Sigmoid colon (tissue), 7 donors: ENCODE results near the gene DLX1. TPM values are rescaled to one million over a fixed set of nuclear protein-coding genes. Genes with fewer than 3 reads are reported as not detected.

ENCODE experiments used
- DNase-seq: peaks from one replicate; pipeline ENCODE4 v3.0.0-alpha.2; 2019
- H3K27ac ChIP-seq, 4 donors: fragments of 200-600 bp; sonication (generic); one replicate each; pipeline ENCODE4 v1.5.1; 2016 to 2019; ENCODE audit warnings: mild to moderate bottlenecking in 1 of 4
- H3K27me3 ChIP-seq, 3 donors: fragments of 200-600 bp; sonication (generic); one replicate each; pipeline ENCODE4 v1.5.1; 2019; ENCODE audit warnings: mild to moderate bottlenecking in 1 of 3
- H3K36me3 ChIP-seq, 4 donors: fragments of 200-600 bp; sonication (generic); one replicate each; pipeline ENCODE4 v1.5.1; 2016 to 2019
- H3K4me1 ChIP-seq, 4 donors: fragments of 200-600 bp; sonication (generic); one replicate each; pipeline ENCODE4 v1.5.1; 2017 to 2019
- H3K4me3 ChIP-seq, 4 donors: fragments of 200-600 bp; sonication (generic); one replicate each; pipeline ENCODE4 v1.5.1; 2017 to 2019; ENCODE audit warnings: mild to moderate bottlenecking in 2 of 4, moderate library complexity in 1 of 4
- H3K9me3 ChIP-seq, 4 donors: fragments of 200-600 bp in 3 of 4; sonication (generic) in 3 of 4; one replicate each; pipeline versions ENCODE4 v1.5.1 to v1.6.1; 2013 to 2019
- CTCF ChIP-seq, 4 experiments: fragments of 450-650 bp in 3 of 4; fragments of 200-600 bp in 1 of 4; IDR thresholded peaks; one replicate each; pipeline ENCODE4 v1.5.1; 2016 to 2019; ENCODE audit warnings: antibody characterized with exemption in 4 of 4, mild to moderate bottlenecking in 3 of 4, moderate library complexity in 2 of 4
- EP300 ChIP-seq, 4 donors: sonication (generic); formaldehyde crosslinking; IDR thresholded peaks; one replicate each; pipeline ENCODE4 v1.6.1; 2017; ENCODE audit warnings: antibody characterized with exemption in 4 of 4
- POLR2A ChIP-seq, 2 donors: fragments of 450-650 bp; IDR thresholded peaks; one replicate each; pipeline ENCODE4 v1.6.1; 2016; ENCODE audit warnings: antibody characterized with exemption in 2 of 2, mild to moderate bottlenecking in 2 of 2, moderate library complexity in 2 of 2
- POLR2AphosphoS5 ChIP-seq, 4 donors: sonication (generic); formaldehyde crosslinking; IDR thresholded peaks; one replicate each; pipeline ENCODE4 v1.6.1; 2017; ENCODE audit warnings: antibody characterized with exemption in 4 of 4
- WGBS, 2 donors: extraction: QIAGEN DNeasy Blood & Tissue Kit; methylation state at CpG; one replicate each; pipeline ENCODE4 v1.1.7; 2013; 5-methylcytosine and 5-hydroxymethylcytosine counted together
- intact Hi-C: fragments of 100-400 bp; cut with DNase I; formaldehyde crosslinking; loops from one replicate; pipeline ENCODE4 v1.15.1; 2023
- polyA plus RNA-seq, 3 donors: library from polyadenylated mRNA; stranded (reverse); fragments of 200-250 nt; gene quantifications; one replicate each; pipeline ENCODE4 v1.2.3, GENCODE V29; 2013
- total RNA-seq, 4 donors: library from RNA; depleted of rRNA; stranded (reverse); fragments of >200 nt; gene quantifications; one replicate each; pipeline ENCODE4 v1.1.0, GENCODE V29; 2016
- donor health status: healthy with polysubstance abuse.
- donor health status: Bipolar disorder and iron deficiency.
- donor health status: healthy.

Gene DLX1
- total and polyA plus RNA-seq, 7 donors = 0.22 to 1.1 (median 0.49) TPM; not detected in 2

GRCh38 chr2:172048508-172049503, 36.5 kb upstream of the DLX1 start:
- TF ChIP-seq POLR2A (IDR thresholded peaks at IDR 0.05) (no peak), POLR2AphosphoS5 (IDR thresholded peaks at IDR 0.05) (no peak)
- intact Hi-C loops = no loop called here
- DNase-seq = no peak
- Histone ChIP-seq H3K4me1 (no peaks in the 10 kb centered on the region), H3K4me3 (no peak overlapping the region), H3K27me3 (no peaks in the 10 kb centered on the region), H3K27ac (no peak overlapping the region), H3K9me3 (no peaks in the 10 kb centered on the region), H3K36me3 (no peaks in the 10 kb centered on the region)
- WGBS, 2 donors = 95 to 96% methylated on average over 6 of the region's 6 CpGs

- TF ChIP-seq POLR2AphosphoS5 (IDR thresholded peaks at IDR 0.05) (no peak), POLR2A (IDR thresholded peaks at IDR 0.05) (no peak), CTCF (IDR thresholded peaks at IDR 0.05) (no peak), EP300 (IDR thresholded peaks at IDR 0.05) (no peak)
- H3K9me3 ChIP-seq = no peaks in the 10 kb centered on the region
- H3K27ac ChIP-seq = no peak overlapping the region
- no peak overlapping the region for H3K4me3 ChIP-seq
- 94 to 96% methylated on average over 2 of the region's 2 CpGs for WGBS, 2 donors
- H3K4me1 ChIP-seq = no peaks in the 10 kb centered on the region
- H3K36me3 ChIP-seq = no peaks in the 10 kb centered on the region
- intact Hi-C loops = no loop called here
- no peaks in the 10 kb centered on the region for H3K27me3 ChIP-seq
- no peak for DNase-seq
These were observed 35.7 kb upstream of the DLX1 start for GRCh38 chr2:172049567-172050120.

GRCh38 chr2:172050479-172051125, 34.7 kb upstream of the DLX1 start:
- Histone ChIP-seq H3K27me3 (no peaks in the 10 kb centered on the region), H3K9me3 (no peaks in the 10 kb centered on the region), H3K27ac (no peak overlapping the region), H3K4me3 (no peak overlapping the region), H3K4me1 (no peaks in the 10 kb centered on the region), H3K36me3 (no peaks in the 10 kb centered on the region)
- intact Hi-C loops = no loop called here
- TF ChIP-seq EP300 (IDR thresholded peaks at IDR 0.05) (no peak), CTCF (IDR thresholded peaks at IDR 0.05) (no peak), POLR2AphosphoS5 (IDR thresholded peaks at IDR 0.05) (no peak), POLR2A (IDR thresholded peaks at IDR 0.05) (no peak)
- no peak for DNase-seq
- 84 to 93% methylated on average over 1 of the region's 1 CpG for WGBS, 2 donors

GRCh38 chr2:172052000-172052983, 33.0 kb upstream of the DLX1 start:
- Histone ChIP-seq H3K36me3 (no peaks in the 10 kb centered on the region), H3K4me3 (no peak overlapping the region), H3K4me1 (no peaks in the 10 kb centered on the region), H3K9me3 (no peaks in the 10 kb centered on the region), H3K27ac (no peak overlapping the region), H3K27me3 (no peaks in the 10 kb centered on the region)
- no peak for DNase-seq
- TF ChIP-seq EP300 (IDR thresholded peaks at IDR 0.05) (no peak), POLR2A (IDR thresholded peaks at IDR 0.05) (no peak), CTCF (IDR thresholded peaks at IDR 0.05) (no peak)
- WGBS, 2 donors = 46 to 65% methylated on average over 4 of the region's 4 CpGs
- intact Hi-C loops = no loop called here
